Astrocyte of the spinal cord (primary cell): Measurements from ENCODE around the gene VASH1.

Experiments
- DNase-seq: peaks from one replicate; pipeline ENCODE4 v3.0.0; 2011; ENCODE audit warnings: low read depth, low spot score
- H3K4me3 ChIP-seq: 2 replicates; pipeline ENCODE4 v1.5.1; 2011; ENCODE audit warnings: low read depth, mild to moderate bottlenecking, low read length, moderate library complexity
- in situ Hi-C: cut with HindIII; loops from 2 replicates; pipeline ENCODE4 v1.10.0; 2017; ENCODE audit warnings: low sequenced_read_pairs
- TF ChIP-seq, protein P1 (sequence below): IDR thresholded peaks from 2 replicates; pipeline ENCODE4 v1.5.1; 2012; ENCODE audit warnings: low read depth, mild to moderate bottlenecking, low read length, inconsistent platforms

VASH1 gene

DNA sequence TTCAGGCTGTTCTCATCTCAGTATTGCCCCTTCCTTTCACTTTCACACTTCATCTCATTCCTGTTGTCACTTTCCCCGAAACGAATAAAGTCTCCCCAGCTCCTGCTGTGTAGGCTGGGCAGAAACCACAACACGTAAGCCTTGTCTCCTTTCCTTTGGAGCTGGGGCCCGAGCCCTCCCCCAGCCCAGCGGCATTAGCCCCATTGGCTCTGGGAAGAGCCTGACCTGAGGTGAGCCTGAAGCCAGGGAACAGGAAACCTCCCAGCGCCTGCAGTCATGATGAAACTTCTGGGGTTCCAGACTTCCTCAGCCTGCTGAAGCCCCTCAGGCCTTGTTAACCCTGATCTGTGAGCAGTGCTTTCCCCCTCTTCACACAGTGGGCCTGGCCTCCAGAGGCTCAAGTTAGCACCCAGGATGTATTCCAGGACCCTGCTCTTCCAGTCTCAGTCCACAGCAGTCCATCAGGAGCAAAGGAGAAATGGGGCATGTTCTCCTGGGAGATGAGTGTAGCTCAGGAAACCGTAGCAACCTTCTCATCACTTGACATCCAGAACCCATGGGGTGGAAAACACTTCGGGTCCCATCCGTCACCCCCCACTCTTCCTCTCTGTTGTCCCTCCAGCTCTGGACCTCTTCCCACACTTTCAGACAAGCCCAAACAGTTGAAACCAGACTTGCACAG lies 21.8 kb downstream of the VASH1 start:
- no peak overlapping the region for H3K4me3 ChIP-seq
- TF ChIP-seq, protein P1, sequence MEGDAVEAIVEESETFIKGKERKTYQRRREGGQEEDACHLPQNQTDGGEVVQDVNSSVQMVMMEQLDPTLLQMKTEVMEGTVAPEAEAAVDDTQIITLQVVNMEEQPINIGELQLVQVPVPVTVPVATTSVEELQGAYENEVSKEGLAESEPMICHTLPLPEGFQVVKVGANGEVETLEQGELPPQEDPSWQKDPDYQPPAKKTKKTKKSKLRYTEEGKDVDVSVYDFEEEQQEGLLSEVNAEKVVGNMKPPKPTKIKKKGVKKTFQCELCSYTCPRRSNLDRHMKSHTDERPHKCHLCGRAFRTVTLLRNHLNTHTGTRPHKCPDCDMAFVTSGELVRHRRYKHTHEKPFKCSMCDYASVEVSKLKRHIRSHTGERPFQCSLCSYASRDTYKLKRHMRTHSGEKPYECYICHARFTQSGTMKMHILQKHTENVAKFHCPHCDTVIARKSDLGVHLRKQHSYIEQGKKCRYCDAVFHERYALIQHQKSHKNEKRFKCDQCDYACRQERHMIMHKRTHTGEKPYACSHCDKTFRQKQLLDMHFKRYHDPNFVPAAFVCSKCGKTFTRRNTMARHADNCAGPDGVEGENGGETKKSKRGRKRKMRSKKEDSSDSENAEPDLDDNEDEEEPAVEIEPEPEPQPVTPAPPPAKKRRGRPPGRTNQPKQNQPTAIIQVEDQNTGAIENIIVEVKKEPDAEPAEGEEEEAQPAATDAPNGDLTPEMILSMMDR: no peak
- peak; percentile 29 for DNase-seq
- in situ Hi-C loops: no loop called here

DNA sequence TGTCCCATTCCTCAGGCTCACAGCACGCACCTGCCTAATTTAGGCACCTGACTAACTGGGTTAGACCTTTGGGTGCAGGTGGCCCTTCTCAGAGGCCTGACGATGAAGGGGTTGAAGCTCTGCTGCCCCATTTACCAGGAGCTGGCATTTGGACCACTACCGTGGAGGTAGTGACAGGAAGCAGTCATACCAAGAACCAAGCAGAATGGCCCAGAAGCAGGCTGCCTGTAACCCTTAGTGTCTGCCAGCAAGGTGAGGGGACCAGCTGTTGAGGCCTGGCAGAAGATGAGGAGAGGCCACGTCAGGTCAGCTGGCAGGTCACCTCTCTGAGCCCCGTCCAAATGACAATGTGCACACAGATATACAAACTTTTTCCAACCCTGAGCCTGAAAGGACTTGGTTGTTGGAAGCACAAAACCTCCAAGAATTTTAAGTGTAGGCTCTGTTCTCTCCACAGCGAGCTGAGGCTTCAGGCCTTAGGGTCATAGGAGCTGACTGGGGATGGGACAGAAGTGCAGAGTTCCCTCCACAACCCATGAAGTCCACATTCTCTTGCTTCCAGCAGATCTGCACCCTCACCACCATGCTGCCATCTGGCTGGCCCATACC lies 23.1 kb downstream of the VASH1 start:
- in situ Hi-C loops: no loop called here
- DNase-seq: no peak
- TF ChIP-seq, protein P1: no peak
- no peak overlapping the region for H3K4me3 ChIP-seq

DNA sequence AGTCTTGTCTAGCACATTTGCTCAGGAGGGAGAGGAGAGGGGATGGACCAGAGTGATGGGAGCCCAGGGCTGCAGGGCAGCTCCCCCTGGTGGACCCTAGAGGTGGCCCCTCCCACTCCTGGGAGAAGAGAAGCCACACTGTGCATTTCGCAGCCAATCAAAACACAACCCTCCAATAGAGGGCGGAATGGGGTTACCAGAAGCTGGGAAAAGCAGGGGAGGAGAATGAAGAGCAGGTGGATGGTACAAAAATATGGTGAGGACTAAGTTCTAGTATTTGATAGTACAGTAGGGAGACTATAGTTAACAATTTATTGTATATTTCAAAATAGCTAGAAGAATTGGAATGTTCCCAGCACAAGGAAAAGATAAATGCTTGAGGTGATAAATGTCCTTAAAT lies 23.6 kb downstream of the VASH1 start:
- in situ Hi-C loops: no loop called here
- DNase-seq: peak; percentile 78
- TF ChIP-seq, protein P1: peak; percentile 94
- H3K4me3 ChIP-seq: no peak overlapping the region

DNA sequence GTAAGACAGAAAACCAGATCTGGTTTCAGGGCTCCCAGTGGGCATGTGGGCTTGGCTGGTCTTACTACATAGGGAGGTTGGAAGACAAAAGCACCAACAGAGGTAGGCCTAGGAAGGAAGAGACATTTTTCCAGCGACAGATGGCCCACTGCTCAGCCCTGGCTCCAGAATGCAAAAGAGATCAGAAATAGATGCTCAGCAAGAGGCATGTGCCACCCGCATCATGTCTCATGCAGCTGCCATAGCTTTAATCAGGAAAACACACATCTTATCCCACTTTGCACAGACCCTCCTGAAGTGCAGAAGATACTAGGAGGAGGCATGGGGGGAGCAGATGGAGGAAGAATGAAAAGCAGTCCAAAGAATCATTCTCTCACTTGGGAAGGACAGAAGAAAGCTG lies 25.3 kb downstream of the VASH1 start:
- in situ Hi-C loops: no loop called here
- no peak overlapping the region for H3K4me3 ChIP-seq
- TF ChIP-seq, protein P1: no peak
- DNase-seq: no peak

DNA sequence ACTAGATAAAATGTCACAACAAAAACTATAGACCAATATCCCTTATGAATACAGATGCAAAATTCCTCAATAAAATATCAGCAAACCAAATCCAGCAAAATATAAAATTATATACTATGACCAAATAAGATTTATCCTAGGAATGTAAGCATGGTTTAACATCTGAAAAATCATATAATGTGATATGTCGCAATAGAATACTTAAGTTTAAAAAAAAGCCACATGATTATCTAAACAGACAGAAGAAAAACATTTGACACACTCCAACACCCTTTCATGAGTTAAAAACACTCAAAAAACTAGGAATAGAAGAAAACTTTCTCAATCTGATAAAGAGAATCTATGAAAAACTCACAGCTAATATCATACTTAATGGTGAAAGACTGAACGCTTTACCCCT lies 31.2 kb downstream of the VASH1 start:
- in situ Hi-C loops: no loop called here
- TF ChIP-seq, protein P1: no peak
- H3K4me3 ChIP-seq: no peak overlapping the region
- DNase-seq: no peak

DNA sequence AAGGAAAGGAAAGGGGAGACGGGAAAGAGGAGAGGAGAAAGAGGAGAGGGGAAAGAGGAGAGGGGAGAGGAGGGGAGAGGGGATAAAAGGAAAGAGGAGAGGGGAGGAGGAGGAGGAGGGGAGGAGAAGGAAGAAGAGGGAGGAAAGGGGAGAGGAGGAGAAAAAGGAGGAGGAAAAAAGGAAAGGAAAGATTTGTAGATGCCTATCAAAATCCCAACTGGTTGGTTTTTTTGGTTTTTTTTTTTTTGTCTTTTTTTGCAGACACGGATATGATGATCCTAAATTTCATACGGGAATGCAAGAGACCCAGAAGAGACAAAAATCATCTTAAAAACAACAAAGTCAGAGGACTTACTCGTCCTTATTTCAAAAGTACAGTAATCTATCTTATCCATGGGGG lies 32.1 kb downstream of the VASH1 start:
- in situ Hi-C loops: no loop called here

More for the DNA sequence above, 32.1 kb downstream of the VASH1 start:
- TF ChIP-seq, protein P1: no peak
- DNase-seq: no peak
- H3K4me3 ChIP-seq: no peak overlapping the region
